D721Med (cell line): ENCODE measurements around the gene IPO13.

ENCODE experiments used
- DNase-seq: peaks from one replicate; pipeline ENCODE4 v3.0.0; 2011; ENCODE audit warnings: low spot score; ENCODE audit not compliant: insufficient read length
- FAIRE-seq: peaks from 2 replicates; lab custom pipeline; 2011; peaks lifted over from hg19 to GRCh38; lab: Jason Lieb, UNC
- CTCF ChIP-seq: IDR thresholded peaks from 2 replicates; pipeline ENCODE4 v1.5.1; 2012; ENCODE audit warnings: mild to moderate bottlenecking, control low read depth; ENCODE audit not compliant: insufficient read depth; ENCODE audit errors: missing control alignments

IPO13 gene

GRCh38 chr1:43978551-43979260 lies 32.0 kb downstream of the IPO13 start, which contains the start of gene B4GALT2:
TSS of gene B4GALT2 (plus strand) at chr1:43979210. CDS start at chr1:43981161, 1,951 bp downstream.
- DNase-seq (peak; percentile 97), FAIRE-seq (no peak)
- no peak for TF ChIP-seq CTCF

- no peak for TF ChIP-seq CTCF
- DNase-seq (no peak), FAIRE-seq (no peak)
These were observed 32.4 kb downstream of the IPO13 start for GRCh38 chr1:43979261-43979527.

- peak; percentile 48 for DNase-seq
These were observed 32.9 kb downstream of the IPO13 start for GRCh38 chr1:43979528-43980254.

GRCh38 chr1:43980255-43981134 lies 33.7 kb downstream of the IPO13 start:
- TF ChIP-seq CTCF: no peak
- no peak for DNase-seq
- FAIRE-seq: no peak

More at GRCh38 chr1:43979528-43980254, 32.9 kb downstream of the IPO13 start:
- no peak for FAIRE-seq
- TF ChIP-seq CTCF: no peak

GRCh38 chr1:43981135-43981491 lies 34.4 kb downstream of the IPO13 start:
- FAIRE-seq (no peak), DNase-seq (no peak)
- TF ChIP-seq CTCF: no peak

GRCh38 chr1:43981636-43982035 lies 34.9 kb downstream of the IPO13 start:
- DNase-seq: no peak
- FAIRE-seq: no peak
- TF ChIP-seq CTCF: no peak
